Smooth muscle cell (in vitro differentiated cells): Measurements from ENCODE around the gene PTPRN2. TPM values are rescaled to one million over a fixed set of nuclear protein-coding genes. Genes with fewer than 3 reads are reported as not detected.
"Not testable (repeated sequence)": the region's sequence is repeated elsewhere in the genome, so short reads cannot be mapped to it uniquely, and the experiment has no call there.

Experiments used
- DNase-seq: peaks from one replicate; lab custom pipeline; 2025; ENCODE audit not compliant: unreplicated experiment; lab: John Stamatoyannopoulos, UW
- H2AFZ ChIP-seq: fragments of 200-600 bp; sonication (generic); 2 replicates; pipeline ENCODE4 v1.6.0; 2016; ENCODE audit warnings: antibody characterized with exemption, low read depth, mild to moderate bottlenecking
- H3F3A ChIP-seq: fragments of 200-600 bp; sonication (generic); 2 replicates; pipeline ENCODE4 v1.6.0; 2017; ENCODE audit warnings: antibody characterized with exemption, low read depth
- H3K27ac ChIP-seq: fragments of 200-600 bp; sonication (generic); 2 replicates; pipeline ENCODE4 v1.5.1; 2016; ENCODE audit warnings: low read depth, mild to moderate bottlenecking
- H3K27me3 ChIP-seq: fragments of 200-600 bp; sonication (generic); 2 replicates; pipeline ENCODE4 v1.6.1; 2016; ENCODE audit warnings: low read depth, mild to moderate bottlenecking
- H3K36me3 ChIP-seq: fragments of 200-600 bp; sonication (generic); 2 replicates; pipeline ENCODE4 v1.5.1; 2016; ENCODE audit warnings: low read depth
- H3K4me1 ChIP-seq: fragments of 200-600 bp; sonication (generic); 2 replicates; pipeline ENCODE4 v1.5.1; 2016; ENCODE audit warnings: low read depth
- H3K4me2 ChIP-seq: fragments of 200-600 bp; sonication (generic); 2 replicates; pipeline ENCODE4 v1.6.0; 2016; ENCODE audit warnings: mild to moderate bottlenecking
- H3K4me3 ChIP-seq: fragments of 200-600 bp; sonication (generic); 2 replicates; pipeline ENCODE4 v1.5.1; 2016; ENCODE audit warnings: mild to moderate bottlenecking
- H3K79me2 ChIP-seq: fragments of 200-600 bp; sonication (generic); 2 replicates; pipeline ENCODE4 v1.6.0; 2016; ENCODE audit warnings: low read depth, mild to moderate bottlenecking
- H3K9ac ChIP-seq: fragments of 200-600 bp; sonication (generic); 2 replicates; pipeline ENCODE4 v1.6.0; 2016; ENCODE audit warnings: low read depth
- H3K9me3 ChIP-seq: fragments of 200-600 bp; sonication (generic); replicated peaks from 2 replicates; pipeline ENCODE4 v1.5.1; 2016; ENCODE audit warnings: low read depth
- H4K20me1 ChIP-seq: fragments of 200-600 bp; sonication (generic); 2 replicates; pipeline ENCODE4 v1.6.0; 2016; ENCODE audit warnings: low read depth
- WGBS: methylation state at CpG from one replicate; pipeline ENCODE4 v1.1.7; 2016; ENCODE audit warnings: low lambda C conversion rate; 5-methylcytosine and 5-hydroxymethylcytosine counted together
- polyA plus RNA-seq: library from polyadenylated mRNA; unstranded; fragments of >200 nt; fragmentation: Nextera tagmentation; extraction: Ambion mirVana; gene quantifications from 2 replicates; pipeline ENCODE4 v1.2.1, GENCODE V29; 2016
- total RNA-seq: library from RNA; depleted of rRNA; stranded (reverse); fragments of >200 nt; gene quantifications from 2 replicates; pipeline ENCODE4 v1.2.3, GENCODE V29; 2014
- TF ChIP-seq, protein P1 (sequence below): fragments of 200-600 bp; sonication (generic); IDR thresholded peaks from 2 replicates; pipeline ENCODE4 v1.5.1; 2017; ENCODE audit warnings: borderline replicate concordance, mild to moderate bottlenecking, antibody characterized with exemption; ENCODE audit not compliant: insufficient read depth, poor library complexity, severe bottlenecking

Gene PTPRN2
- total and polyA plus RNA-seq, 2 experiments from 2014 or later, result 0.09 to 0.87 TPM

DNA sequence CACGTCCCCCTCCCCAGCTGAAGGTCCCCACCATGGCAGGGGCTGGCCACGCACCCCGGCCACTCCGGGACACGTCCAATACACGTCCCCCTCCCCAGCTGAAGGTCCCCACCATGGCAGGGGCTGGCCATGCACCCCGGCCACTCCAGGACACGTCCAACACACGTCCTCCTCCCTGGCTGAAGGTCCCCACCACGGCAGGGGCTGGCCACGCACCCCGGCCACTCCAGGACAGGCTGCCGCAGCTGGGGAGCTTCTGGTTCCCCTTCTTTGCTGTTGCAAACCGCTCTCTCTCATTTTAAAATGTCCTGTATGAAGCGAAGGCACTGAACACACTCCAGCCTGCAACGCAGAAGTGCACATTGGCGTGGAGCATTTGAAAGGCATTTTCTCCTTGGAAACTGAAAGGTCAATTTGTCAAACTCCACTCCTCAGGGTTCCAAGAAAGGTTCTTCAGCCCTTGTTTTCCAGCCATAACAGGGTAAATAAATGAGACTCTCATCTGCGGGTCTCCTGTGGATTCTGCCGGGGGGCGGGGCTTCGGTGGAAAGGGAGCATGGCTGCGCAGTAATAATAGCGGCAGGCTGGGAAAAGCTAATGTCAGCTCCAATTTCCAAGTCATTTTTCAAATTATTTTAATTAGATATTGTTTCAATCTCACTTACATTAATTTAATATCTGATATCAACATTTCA lies 670.5 kb downstream of the PTPRN2 start:
- no peak overlapping the region for H3K4me3 ChIP-seq
- no peak overlapping the region for H3K9ac ChIP-seq
- no peak overlapping the region for H3K27ac ChIP-seq
- H4K20me1 ChIP-seq, result no peaks in the 10 kb centered on the region
- H2AFZ ChIP-seq, result no peak overlapping the region
- no peak for DNase-seq
- no peaks in the 10 kb centered on the region for H3K79me2 ChIP-seq
- no peaks in the 10 kb centered on the region for H3K9me3 ChIP-seq
- WGBS, result 95% methylated on average over 17 of the region's 23 CpGs
- H3K4me1 ChIP-seq, result no peaks in the 10 kb centered on the region
- no peaks in the 10 kb centered on the region for H3K36me3 ChIP-seq
- no peak overlapping the region for H3K4me2 ChIP-seq
- no peaks in the 10 kb centered on the region for H3K27me3 ChIP-seq
- H3F3A ChIP-seq, result no peaks in the 10 kb centered on the region
- TF ChIP-seq, protein P1, sequence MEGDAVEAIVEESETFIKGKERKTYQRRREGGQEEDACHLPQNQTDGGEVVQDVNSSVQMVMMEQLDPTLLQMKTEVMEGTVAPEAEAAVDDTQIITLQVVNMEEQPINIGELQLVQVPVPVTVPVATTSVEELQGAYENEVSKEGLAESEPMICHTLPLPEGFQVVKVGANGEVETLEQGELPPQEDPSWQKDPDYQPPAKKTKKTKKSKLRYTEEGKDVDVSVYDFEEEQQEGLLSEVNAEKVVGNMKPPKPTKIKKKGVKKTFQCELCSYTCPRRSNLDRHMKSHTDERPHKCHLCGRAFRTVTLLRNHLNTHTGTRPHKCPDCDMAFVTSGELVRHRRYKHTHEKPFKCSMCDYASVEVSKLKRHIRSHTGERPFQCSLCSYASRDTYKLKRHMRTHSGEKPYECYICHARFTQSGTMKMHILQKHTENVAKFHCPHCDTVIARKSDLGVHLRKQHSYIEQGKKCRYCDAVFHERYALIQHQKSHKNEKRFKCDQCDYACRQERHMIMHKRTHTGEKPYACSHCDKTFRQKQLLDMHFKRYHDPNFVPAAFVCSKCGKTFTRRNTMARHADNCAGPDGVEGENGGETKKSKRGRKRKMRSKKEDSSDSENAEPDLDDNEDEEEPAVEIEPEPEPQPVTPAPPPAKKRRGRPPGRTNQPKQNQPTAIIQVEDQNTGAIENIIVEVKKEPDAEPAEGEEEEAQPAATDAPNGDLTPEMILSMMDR, result no peak

DNA sequence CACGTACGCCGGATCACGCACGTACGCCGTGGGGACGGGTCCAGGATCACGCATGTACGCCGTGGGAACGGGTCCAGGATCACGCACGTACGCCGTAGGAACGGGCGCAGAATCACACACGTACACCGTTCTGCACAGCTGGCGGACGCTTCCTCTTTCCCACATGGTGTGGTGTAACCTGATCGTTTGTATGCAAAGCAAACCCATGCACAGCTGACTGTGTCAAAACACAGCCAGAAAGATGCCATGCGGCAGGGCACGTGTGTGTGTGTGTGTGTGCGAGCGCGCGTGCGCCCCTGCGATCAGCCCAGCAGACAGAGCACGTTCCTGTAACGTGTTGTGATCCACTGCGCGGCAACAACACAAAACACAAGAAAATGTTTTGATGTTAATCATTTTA lies 677.2 kb downstream of the PTPRN2 start:
- H3K36me3 ChIP-seq, result no peaks in the 10 kb centered on the region
- no peak overlapping the region for H3K27ac ChIP-seq
- DNase-seq, result no peak
- WGBS, result 92% methylated on average over 35 of the region's 35 CpGs
- TF ChIP-seq, protein P1, result no peak
- H4K20me1 ChIP-seq, result no peaks in the 10 kb centered on the region
- H3K4me2 ChIP-seq, result no peak overlapping the region
- no peaks in the 10 kb centered on the region for H3K79me2 ChIP-seq
- no peak overlapping the region for H2AFZ ChIP-seq
- H3K4me1 ChIP-seq, result no peaks in the 10 kb centered on the region
- no peaks in the 10 kb centered on the region for H3K27me3 ChIP-seq
- no peaks in the 10 kb centered on the region for H3F3A ChIP-seq
- H3K9ac ChIP-seq, result no peak overlapping the region
- H3K9me3 ChIP-seq, result no peaks in the 10 kb centered on the region
- H3K4me3 ChIP-seq, result no peak overlapping the region

DNA sequence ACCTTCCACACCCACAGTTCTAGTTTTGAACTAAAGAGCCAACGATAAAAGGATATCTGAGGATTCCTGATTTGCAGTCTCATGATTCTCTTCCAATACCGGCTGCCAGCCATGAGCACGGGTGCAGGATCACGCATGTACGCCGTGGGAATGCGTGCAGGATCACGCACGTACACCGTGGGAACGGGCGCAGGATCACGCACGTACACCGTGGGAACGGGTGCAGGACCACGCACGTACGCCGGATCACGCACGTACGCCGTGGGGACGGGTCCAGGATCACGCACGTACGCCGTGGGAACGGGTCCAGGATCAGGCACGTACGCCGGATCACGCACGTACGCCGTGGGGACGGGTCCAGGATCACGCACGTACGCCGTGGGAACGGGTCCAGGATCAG lies 677.6 kb downstream of the PTPRN2 start:
- H3K9ac ChIP-seq, H3K27me3 ChIP-seq, H3K27ac ChIP-seq, H3F3A ChIP-seq, H3K9me3 ChIP-seq, H3K4me3 ChIP-seq, H3K4me2 ChIP-seq, H2AFZ ChIP-seq, H3K4me1 ChIP-seq, H3K79me2 ChIP-seq, H3K36me3 ChIP-seq, DNase-seq, H4K20me1 ChIP-seq: not testable (repeated sequence)
- WGBS, result 97% methylated on average over 38 of the region's 43 CpGs

DNA sequence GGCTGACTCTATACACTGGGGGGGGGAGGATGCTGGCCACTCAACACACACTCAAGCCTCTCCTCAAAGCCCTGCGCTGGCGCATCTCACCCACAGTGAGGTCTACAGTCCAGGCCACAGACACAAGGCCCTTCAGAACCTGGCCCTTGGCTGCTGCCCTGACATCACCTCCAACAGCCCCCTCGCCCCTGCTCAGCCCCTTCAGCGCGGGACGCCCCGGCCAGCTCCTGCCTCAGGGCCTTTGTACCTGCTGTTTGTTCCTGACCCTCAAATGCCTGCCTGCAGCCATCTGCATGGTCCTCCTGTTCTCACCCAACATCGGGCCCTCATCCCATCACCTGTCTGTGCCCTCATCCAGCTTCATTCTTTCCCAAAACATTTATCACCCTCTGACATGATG lies 678.3 kb downstream of the PTPRN2 start:
- Histone ChIP-seq H4K20me1 (no peaks in the 10 kb centered on the region), H3K4me1 (no peaks in the 10 kb centered on the region), H3K4me2 (no peak overlapping the region), H3F3A (no peaks in the 10 kb centered on the region), H3K79me2 (no peaks in the 10 kb centered on the region), H2AFZ (no peak overlapping the region), H3K27ac (no peak overlapping the region), H3K9ac (no peak overlapping the region), H3K9me3 (no peaks in the 10 kb centered on the region), H3K36me3 (no peaks in the 10 kb centered on the region), H3K27me3 (no peaks in the 10 kb centered on the region), H3K4me3 (no peak overlapping the region)
- WGBS, result 98% methylated on average over 8 of the region's 8 CpGs
- TF ChIP-seq, protein P1, result no peak
- no peak for DNase-seq
